Ovary (tissue), 9 donors: ENCODE data around the gene ZNF579. TPM values are rescaled to one million over a fixed set of nuclear protein-coding genes. Genes with fewer than 3 reads are reported as not detected.

Experiments used
- DNase-seq, 5 donors: peaks; one replicate each; pipeline ENCODE4 v3.0.0-alpha.2; 2019 to 2020
- H3K27ac ChIP-seq, 2 donors: fragments of 200-600 bp; one replicate each; pipeline versions ENCODE4 v1.5.1 to v1.8.0; 2019 to 2022
- H3K27me3 ChIP-seq: fragments of 200-600 bp; one replicate; pipeline ENCODE4 v1.8.0; 2022
- H3K36me3 ChIP-seq: fragments of 200-600 bp; sonication (generic); one replicate; pipeline ENCODE4 v1.5.1; 2019
- H3K4me1 ChIP-seq: one replicate; pipeline ENCODE4 v1.8.1; 2013; ENCODE audit warnings: mild to moderate bottlenecking, moderate library complexity; ENCODE audit not compliant: insufficient read depth
- H3K4me3 ChIP-seq: fragments of 200-600 bp; sonication (generic); one replicate; pipeline ENCODE4 v1.5.1; 2017
- H3K9me3 ChIP-seq, 2 donors: fragments of 200-600 bp in 1 of 2; sonication (generic) in 1 of 2; one replicate each; pipeline versions ENCODE4 v1.5.1 to v1.8.1; 2013 to 2019; ENCODE audit warnings: mild to moderate bottlenecking in 1 of 2, moderate library complexity in 1 of 2
- CTCF ChIP-seq, 3 donors: fragments of 450-650 bp in 2 of 3; fragments of 200-600 bp in 1 of 3; IDR thresholded peaks; one replicate each; pipeline versions ENCODE4 v1.5.1 to v1.8.0; 2016 to 2022; ENCODE audit warnings: antibody characterized with exemption in 3 of 3, mild to moderate bottlenecking in 1 of 3
- EP300 ChIP-seq: sonication (generic); formaldehyde crosslinking; IDR thresholded peaks from one replicate; pipeline ENCODE4 v1.6.1; 2017; ENCODE audit warnings: antibody characterized with exemption
- POLR2A ChIP-seq: fragments of 450-650 bp; IDR thresholded peaks from one replicate; pipeline ENCODE4 v1.6.1; 2017; ENCODE audit warnings: antibody characterized with exemption, mild to moderate bottlenecking, moderate library complexity
- WGBS, 3 donors: extraction: QIAGEN DNeasy Blood & Tissue Kit in 1 of 3; methylation state at CpG; one replicate each; pipeline versions ENCODE4 v1.1.5 to v1.1.7; 2013 to 2017; 5-methylcytosine and 5-hydroxymethylcytosine counted together
- intact Hi-C, 4 donors: fragments of 100-400 bp; cut with DNase I; formaldehyde crosslinking; loops; one replicate each; pipeline versions ENCODE4 v1.11.0 to v1.15.1; 2022 to 2023
- polyA plus RNA-seq, 2 donors: library from polyadenylated mRNA; stranded (reverse); fragments of 200-250 nt in 1 of 2; fragments of 350-450 nt in 1 of 2; fragmentation: Illumina TruSeq in 1 of 2; extraction: RNeasy Lipid Tissue Mini Kit (QIAGEN cat#74804) in 1 of 2; gene quantifications; one replicate each; pipeline ENCODE4 v1.2.3, GENCODE V29; 2013 to 2014
- total RNA-seq, 7 donors: library from RNA; depleted of rRNA in 2 of 7; stranded (reverse); fragments of >200 nt in 2 of 7; fragmentation: NEBNext Ultra II Directional in 3 of 7; extraction: Animal tissue kit (Norgen Biotek cat#: 25700) in 3 of 7; gene quantifications; one replicate each; pipeline versions ENCODE4 v1.1.0 to v1.2.4, GENCODE V29; 2016 to 2023
- donor health status: DM: no; HTN: no; CAD: no; lungs with moderate emphysema.
- donor health status: DM: no; HTN: no; CAD: no.
- donor health status: Bipolar disorder and iron deficiency.
- donor health status: DM: yes; HTN: yes; CAD: no.
- donor health status: DM: no; HTN: no; CAD: no.
- donor health status: DM: yes; HTN: yes; CAD: no.

ZNF579 gene
- total and polyA plus RNA-seq, 9 donors = 2.7 to 24.4 (median 15.6) TPM

- no peak for DNase-seq
- Histone ChIP-seq H3K9me3 (no peaks in the 10 kb centered on the region), H3K36me3 (no peaks in the 10 kb centered on the region), H3K4me3 (no peak overlapping the region), H3K27ac (no peak overlapping the region), H3K27me3 (no peaks in the 10 kb centered on the region), H3K4me1 (no peaks in the 10 kb centered on the region)
- intact Hi-C loops = no loop called here
- TF ChIP-seq POLR2A (no peak), CTCF (IDR thresholded peaks at IDR 0.05) (no peak), EP300 (no peak)
- 67 to 100% (median 71%) methylated on average over 2 to 19 of the region's 19 CpGs for WGBS, 3 donors
Observed at GRCh38 chr19:55541091-55541490, 39.6 kb downstream of the ZNF579 start.

- Histone ChIP-seq H3K4me3 (no peak overlapping the region), H3K27me3 (no peaks in the 10 kb centered on the region), H3K4me1 (no peaks in the 10 kb centered on the region), H3K9me3 (no peaks in the 10 kb centered on the region), H3K27ac (no peak overlapping the region), H3K36me3 (no peaks in the 10 kb centered on the region)
- intact Hi-C loops = no loop called here
- TF ChIP-seq POLR2A (no peak), CTCF (IDR thresholded peaks at IDR 0.05) (no peak), EP300 (no peak)
- DNase-seq = no peak
- 30 to 39% (median 33%) methylated on average over 10 of the region's 10 CpGs for WGBS, 3 donors
Observed at GRCh38 chr19:55540619-55541018, 40.0 kb downstream of the ZNF579 start.

GRCh38 chr19:55539090-55539984 is 41.3 kb downstream of the ZNF579 start:
- no peaks in the 10 kb centered on the region for H3K36me3 ChIP-seq
- H3K4me3 ChIP-seq = no peak overlapping the region
- no peaks in the 10 kb centered on the region for H3K4me1 ChIP-seq
- no peak overlapping the region for H3K27ac ChIP-seq
- no peaks in the 10 kb centered on the region for H3K9me3 ChIP-seq
- WGBS, 3 donors = 70 to 82% (median 74%) methylated on average over 33 of the region's 33 CpGs
- intact Hi-C loops = no loop called here
- no peaks in the 10 kb centered on the region for H3K27me3 ChIP-seq
- no peak for DNase-seq
- TF ChIP-seq EP300 = no peak
- no peak for TF ChIP-seq CTCF (IDR thresholded peaks at IDR 0.05)
- no peak for TF ChIP-seq POLR2A

- intact Hi-C loops = no loop called here
- 80 to 89% (median 87%) methylated on average over 5 of the region's 5 CpGs for WGBS, 3 donors
Observed at GRCh38 chr19:55538132-55538531, 42.5 kb downstream of the ZNF579 start.

More at GRCh38 chr19:55538132-55538531, 42.5 kb downstream of the ZNF579 start:
- H3K9me3 ChIP-seq = no peaks in the 10 kb centered on the region
- no peak overlapping the region for H3K27ac ChIP-seq
- no peak for DNase-seq
- TF ChIP-seq POLR2A (no peak), CTCF (IDR thresholded peaks at IDR 0.05) (no peak), EP300 (no peak)
- no peaks in the 10 kb centered on the region for H3K27me3 ChIP-seq
- H3K4me3 ChIP-seq = no peak overlapping the region
- no peaks in the 10 kb centered on the region for H3K4me1 ChIP-seq
- no peaks in the 10 kb centered on the region for H3K36me3 ChIP-seq
